SK-N-SH treated with all-trans-retinoic acid at 6 μM for 48 hours (cell line): Measurements from ENCODE around the gene HIVEP3.

Experiments
- ARNTL ChIP-seq: fragments of 450-650 bp; formaldehyde crosslinking; IDR thresholded peaks from 2 replicates; pipeline ENCODE4 v1.5.0; 2020; ENCODE audit warnings: low read depth, mild to moderate bottlenecking, moderate library complexity, borderline replicate concordance
- BACH2 ChIP-seq: fragments of 250-450 bp; sonication (Bioruptor Pico); IDR thresholded peaks from 2 replicates; pipeline ENCODE4 v1.9.0; 2021; ENCODE audit warnings: mild to moderate bottlenecking, borderline replicate concordance
- ESRRG ChIP-seq: fragments of 250-450 bp; sonication (Bioruptor Pico); IDR thresholded peaks from 2 replicates; pipeline ENCODE4 v1.6.1; 2021; ENCODE audit warnings: mild to moderate bottlenecking
- OSR1 ChIP-seq: fragments of 250-450 bp; sonication (Bioruptor Pico); IDR thresholded peaks from 2 replicates; pipeline ENCODE4 v1.8.0; 2022; ENCODE audit warnings: moderate library complexity, mild to moderate bottlenecking, inconsistent platforms
- PPARA ChIP-seq: fragments of 250-450 bp; sonication (Bioruptor Pico); IDR thresholded peaks from 2 replicates; pipeline ENCODE4 v1.5.0; 2020; ENCODE audit warnings: mild to moderate bottlenecking, borderline replicate concordance
- RARB ChIP-seq: fragments of 250-450 bp; sonication (Bioruptor Pico); IDR thresholded peaks from 2 replicates; pipeline ENCODE4 v1.8.0; 2021; ENCODE audit warnings: mild to moderate bottlenecking, moderate library complexity
- ZFP30 ChIP-seq: fragments of 450-650 bp; formaldehyde crosslinking; IDR thresholded peaks from 2 replicates; pipeline ENCODE4 v1.5.0; 2022; ENCODE audit warnings: mild to moderate bottlenecking, moderate library complexity
- ZNF565 ChIP-seq: fragments of 450-650 bp; formaldehyde crosslinking; conservative IDR thresholded peaks from 2 replicates; pipeline ENCODE4 v1.5.0; 2020; ENCODE audit warnings: low read depth, mild to moderate bottlenecking, moderate library complexity
- ZNF70 ChIP-seq: fragments of 450-650 bp; formaldehyde crosslinking; IDR thresholded peaks from 2 replicates; pipeline ENCODE4 v1.5.0; 2020; ENCODE audit warnings: mild to moderate bottlenecking, moderate library complexity
- ZNF8 ChIP-seq: fragments of 450-650 bp; formaldehyde crosslinking; IDR thresholded peaks from 2 replicates; pipeline ENCODE4 v1.5.0; 2020; ENCODE audit warnings: mild to moderate bottlenecking, moderate library complexity
- TF ChIP-seq, protein P1 (sequence below): fragments of 250-450 bp; sonication (Bioruptor Pico); IDR thresholded peaks from 2 replicates; pipeline ENCODE4 v1.8.0; 2021; ENCODE audit warnings: low read depth, mild to moderate bottlenecking, moderate library complexity, borderline replicate concordance
- TF ChIP-seq, protein P2 (sequence below): fragments of 250-450 bp; sonication (Bioruptor Pico); IDR thresholded peaks from 2 replicates; pipeline ENCODE4 v1.5.0; 2020; ENCODE audit warnings: mild to moderate bottlenecking, moderate library complexity

DNA sequence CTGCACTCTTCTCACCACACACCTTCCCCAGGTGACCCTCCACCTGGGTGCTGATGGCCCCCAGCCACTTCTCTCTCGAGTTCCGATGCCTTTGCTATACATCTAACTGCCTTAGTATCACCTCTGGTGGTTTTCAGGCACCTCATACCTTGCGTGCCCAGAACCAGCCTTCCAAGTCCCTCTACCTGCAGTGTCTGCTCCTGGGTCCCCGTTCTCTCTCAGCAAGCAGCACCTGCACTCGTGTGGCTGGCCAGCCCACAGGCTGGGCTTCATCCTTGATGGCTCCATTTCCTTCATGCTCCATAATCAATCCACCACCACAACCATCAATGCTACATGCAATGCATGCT, 385.0 kb downstream of the HIVEP3 start:
- TF ChIP-seq BACH2 (CRISPR knock-in tag) (no peak), PPARA (no peak), ZNF70 (CRISPR knock-in tag) (no peak), RARB (CRISPR knock-in tag) (no peak), ZNF8 (CRISPR knock-in tag) (no peak), OSR1 (CRISPR knock-in tag) (no peak), ESRRG (CRISPR knock-in tag) (no peak), ZFP30 (no peak), ZNF565 (no peak), ARNTL (CRISPR knock-in tag) (no peak)
- TF ChIP-seq, protein P1, sequence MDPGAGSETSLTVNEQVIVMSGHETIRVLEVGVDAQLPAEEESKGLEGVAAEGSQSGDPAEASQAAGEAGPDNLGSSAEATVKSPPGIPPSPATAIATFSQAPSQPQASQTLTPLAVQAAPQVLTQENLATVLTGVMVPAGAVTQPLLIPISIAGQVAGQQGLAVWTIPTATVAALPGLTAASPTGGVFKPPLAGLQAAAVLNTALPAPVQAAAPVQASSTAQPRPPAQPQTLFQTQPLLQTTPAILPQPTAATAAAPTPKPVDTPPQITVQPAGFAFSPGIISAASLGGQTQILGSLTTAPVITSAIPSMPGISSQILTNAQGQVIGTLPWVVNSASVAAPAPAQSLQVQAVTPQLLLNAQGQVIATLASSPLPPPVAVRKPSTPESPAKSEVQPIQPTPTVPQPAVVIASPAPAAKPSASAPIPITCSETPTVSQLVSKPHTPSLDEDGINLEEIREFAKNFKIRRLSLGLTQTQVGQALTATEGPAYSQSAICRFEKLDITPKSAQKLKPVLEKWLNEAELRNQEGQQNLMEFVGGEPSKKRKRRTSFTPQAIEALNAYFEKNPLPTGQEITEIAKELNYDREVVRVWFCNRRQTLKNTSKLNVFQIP (CRISPR knock-in tag): no peak
- TF ChIP-seq, protein P2, sequence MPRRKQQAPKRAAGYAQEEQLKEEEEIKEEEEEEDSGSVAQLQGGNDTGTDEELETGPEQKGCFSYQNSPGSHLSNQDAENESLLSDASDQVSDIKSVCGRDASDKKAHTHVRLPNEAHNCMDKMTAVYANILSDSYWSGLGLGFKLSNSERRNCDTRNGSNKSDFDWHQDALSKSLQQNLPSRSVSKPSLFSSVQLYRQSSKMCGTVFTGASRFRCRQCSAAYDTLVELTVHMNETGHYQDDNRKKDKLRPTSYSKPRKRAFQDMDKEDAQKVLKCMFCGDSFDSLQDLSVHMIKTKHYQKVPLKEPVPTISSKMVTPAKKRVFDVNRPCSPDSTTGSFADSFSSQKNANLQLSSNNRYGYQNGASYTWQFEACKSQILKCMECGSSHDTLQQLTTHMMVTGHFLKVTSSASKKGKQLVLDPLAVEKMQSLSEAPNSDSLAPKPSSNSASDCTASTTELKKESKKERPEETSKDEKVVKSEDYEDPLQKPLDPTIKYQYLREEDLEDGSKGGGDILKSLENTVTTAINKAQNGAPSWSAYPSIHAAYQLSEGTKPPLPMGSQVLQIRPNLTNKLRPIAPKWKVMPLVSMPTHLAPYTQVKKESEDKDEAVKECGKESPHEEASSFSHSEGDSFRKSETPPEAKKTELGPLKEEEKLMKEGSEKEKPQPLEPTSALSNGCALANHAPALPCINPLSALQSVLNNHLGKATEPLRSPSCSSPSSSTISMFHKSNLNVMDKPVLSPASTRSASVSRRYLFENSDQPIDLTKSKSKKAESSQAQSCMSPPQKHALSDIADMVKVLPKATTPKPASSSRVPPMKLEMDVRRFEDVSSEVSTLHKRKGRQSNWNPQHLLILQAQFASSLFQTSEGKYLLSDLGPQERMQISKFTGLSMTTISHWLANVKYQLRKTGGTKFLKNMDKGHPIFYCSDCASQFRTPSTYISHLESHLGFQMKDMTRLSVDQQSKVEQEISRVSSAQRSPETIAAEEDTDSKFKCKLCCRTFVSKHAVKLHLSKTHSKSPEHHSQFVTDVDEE: no peak
